SH-SY5Y (cell line): ENCODE data around the gene LIPG.

ENCODE experiments used
- GATA2 ChIP-seq: IDR thresholded peaks from 2 replicates; pipeline ENCODE4 v1.6.1; 2011; ENCODE audit warnings: mild to moderate bottlenecking, low read depth, low read length
- GATA3 ChIP-seq: IDR thresholded peaks from 2 replicates; pipeline ENCODE4 v1.6.1; 2011; ENCODE audit warnings: low read depth, mild to moderate bottlenecking, low read length, moderate library complexity

LIPG gene

GRCh38 chr18:49563130-49563540, 1.3 kb downstream of the LIPG start:
- TF ChIP-seq GATA3 (no peak), GATA2 (no peak)

GRCh38 chr18:49563701-49564517, 2.1 kb downstream of the LIPG start:
- TF ChIP-seq GATA3: no peak
- TF ChIP-seq GATA2: no peak

- TF ChIP-seq GATA2 (no peak), GATA3 (no peak)
Measured at GRCh38 chr18:49564518-49564834, 2.6 kb downstream of the LIPG start.

- TF ChIP-seq GATA3 (no peak), GATA2 (no peak)
Measured at GRCh38 chr18:49565101-49565500, 3.2 kb downstream of the LIPG start.

GRCh38 chr18:49565612-49566011, 3.8 kb downstream of the LIPG start:
- TF ChIP-seq GATA3 (no peak), GATA2 (no peak)

- TF ChIP-seq GATA3 (no peak), GATA2 (no peak)
Measured at GRCh38 chr18:49566217-49566770, 4.4 kb downstream of the LIPG start.

GRCh38 chr18:49566985-49567384, 5.1 kb downstream of the LIPG start:
- TF ChIP-seq GATA3 (no peak), GATA2 (no peak)

- TF ChIP-seq GATA3 (no peak), GATA2 (no peak)
Measured at GRCh38 chr18:49569724-49570123, 7.9 kb downstream of the LIPG start.

GRCh38 chr18:49570836-49571235, 9.0 kb downstream of the LIPG start:
- no peak for TF ChIP-seq GATA2
- TF ChIP-seq GATA3: no peak

- no peak for TF ChIP-seq GATA3
- TF ChIP-seq GATA2: no peak
Measured at GRCh38 chr18:49572611-49573345, 10.9 kb downstream of the LIPG start.

GRCh38 chr18:49573835-49574234, 12.0 kb downstream of the LIPG start:
- TF ChIP-seq GATA3 (no peak), GATA2 (no peak)

GRCh38 chr18:49580279-49580678, 18.4 kb downstream of the LIPG start:
- TF ChIP-seq GATA2 (no peak), GATA3 (no peak)

GRCh38 chr18:49581371-49581770, 19.5 kb downstream of the LIPG start:
- no peak for TF ChIP-seq GATA3
- no peak for TF ChIP-seq GATA2

- TF ChIP-seq GATA2 (no peak), GATA3 (no peak)
Measured at GRCh38 chr18:49582579-49582978, 20.7 kb downstream of the LIPG start.

- TF ChIP-seq GATA2 (no peak), GATA3 (no peak)
Measured at GRCh38 chr18:49584394-49584793, 22.5 kb downstream of the LIPG start.
